DND-41 (cell line): Measurements from ENCODE around the gene ORC1.
A peak's percentile ranks its signal among the peaks of the same experiment; 100 is the strongest.

ENCODE experiments used
- ATAC-seq: fragments of 200-7000 bp; cut with Tn5 transposase; 3 replicates; pipeline ENCODE4 v1.9.1; 2021; ENCODE audit warnings: low read depth; ENCODE audit not compliant: insufficient read depth
- DNase-seq: peaks from one replicate; pipeline ENCODE4 v3.0.0-alpha.2; 2020
- H2AFZ ChIP-seq: 2 replicates; pipeline ENCODE4 v1.6.0; 2012; ENCODE audit warnings: low read depth, low read length
- H3K27ac ChIP-seq: 2 replicates; pipeline ENCODE4 v1.5.1; 2012; ENCODE audit warnings: low read length, inconsistent platforms
- H3K27me3 ChIP-seq: fragments of 200-600 bp; sonication (generic); 2 replicates; pipeline ENCODE4 v1.6.0; 2012; ENCODE audit warnings: low read length, mild to moderate bottlenecking, inconsistent platforms; ENCODE audit not compliant: insufficient read depth, poor library complexity
- H3K36me3 ChIP-seq: 2 replicates; pipeline ENCODE4 v1.5.1; 2012; ENCODE audit warnings: low read length, inconsistent platforms; ENCODE audit not compliant: insufficient read depth
- H3K4me1 ChIP-seq: 2 replicates; pipeline ENCODE4 v1.5.1; 2012; ENCODE audit warnings: mild to moderate bottlenecking, low read length; ENCODE audit not compliant: insufficient read depth
- H3K4me2 ChIP-seq: 2 replicates; pipeline ENCODE4 v1.6.0; 2012; ENCODE audit warnings: mild to moderate bottlenecking, moderate library complexity, low read length, inconsistent platforms; ENCODE audit not compliant: insufficient read depth
- H3K4me3 ChIP-seq, 2 experiments: fragments of 200-600 bp in 1 of 2; shearing (Covaris generic) in 1 of 2; 2 replicates each; pipeline ENCODE4 v1.5.1; 2012 to 2016; ENCODE audit warnings: inconsistent platforms in 2 of 2, low read length in 2 of 2, mild to moderate bottlenecking in 2 of 2, low read depth in 1 of 2, moderate library complexity in 1 of 2
- H3K79me2 ChIP-seq: 2 replicates; pipeline ENCODE4 v1.6.0; 2012; ENCODE audit warnings: low read length, inconsistent platforms; ENCODE audit not compliant: insufficient read depth
- H3K9ac ChIP-seq: 2 replicates; pipeline ENCODE4 v1.6.0; 2012; ENCODE audit warnings: low read depth, mild to moderate bottlenecking, inconsistent platforms, low read length, moderate library complexity
- H3K9me3 ChIP-seq: 2 replicates; pipeline ENCODE4 v1.5.1; 2012; ENCODE audit warnings: low read length, moderate library complexity, mild to moderate bottlenecking, inconsistent platforms; ENCODE audit not compliant: insufficient read depth, severe bottlenecking
- H4K20me1 ChIP-seq: 2 replicates; pipeline ENCODE4 v1.6.0; 2012; ENCODE audit warnings: low read length; ENCODE audit not compliant: insufficient read depth
- CTCF ChIP-seq: IDR thresholded peaks from 2 replicates; pipeline ENCODE4 v1.5.1; 2012; ENCODE audit warnings: borderline replicate concordance, low read length, moderate library complexity, mild to moderate bottlenecking; ENCODE audit not compliant: poor library complexity, severe bottlenecking; ENCODE audit errors: extremely low read depth
- EZH2 ChIP-seq: IDR thresholded peaks from 3 replicates; pipeline ENCODE4 v1.6.1; 2012; ENCODE audit warnings: borderline replicate concordance, low read depth, mild to moderate bottlenecking, moderate library complexity, low read length, inconsistent platforms; ENCODE audit not compliant: severe bottlenecking

The ORC1 gene

GRCh38 chr1:52404116-52404974 is at the start of gene ORC1, which contains the start of gene PRPF38A:
TSS of gene ORC1 (minus strand) at chr1:52404423. CDS start at chr1:52402223, 2,200 bp downstream.
TSS of gene PRPF38A (plus strand) at chr1:52404602. CDS start at chr1:52404750, 148 bp downstream.
- DNase-seq (peak; percentile 97), ATAC-seq (peak; percentile 88)
- TF ChIP-seq EZH2: no peak
- peak; percentile 68 for TF ChIP-seq CTCF
- Histone ChIP-seq H4K20me1 (peaks cover 16% of the 10 kb centered on the region; the same call in 1 of the 2 replicates), H3K9me3 (no peaks in the 10 kb centered on the region), H3K4me3 (peak within 1 kb of the TSS; percentile 63 to 80), H3K27ac (peak within 1 kb of the TSS; percentile 95), H3K36me3 (peaks cover 69% of the 10 kb centered on the region), H2AFZ (peak within 1 kb of the TSS; percentile 94), H3K9ac (peak within 1 kb of the TSS; percentile 81), H3K79me2 (peaks cover 89% of the 10 kb centered on the region), H3K4me1 (peaks cover 46% of the 10 kb centered on the region), H3K4me2 (peak within 1 kb of the TSS; percentile 80), H3K27me3 (no peaks in the 10 kb centered on the region)

- ATAC-seq: no peak
- Histone ChIP-seq H3K9me3 (no peaks in the 10 kb centered on the region), H2AFZ (no peak overlapping the region), H3K4me2 (no peak overlapping the region), H3K4me1 (no peaks in the 10 kb centered on the region), H3K36me3 (peaks cover 66% of the 10 kb centered on the region), H3K79me2 (no peaks in the 10 kb centered on the region), H3K27ac (no peak overlapping the region), H4K20me1 (no peaks in the 10 kb centered on the region), H3K9ac (no peak overlapping the region), H3K4me3 (no peak overlapping the region), H3K27me3 (no peaks in the 10 kb centered on the region)
- no peak for TF ChIP-seq CTCF
- no peak for TF ChIP-seq EZH2
- no peak for DNase-seq
Measured at GRCh38 chr1:52444463-52444862, 40.2 kb upstream of the ORC1 start.

GRCh38 chr1:52439976-52440375 is 35.8 kb upstream of the ORC1 start:
- no peak for ATAC-seq
- Histone ChIP-seq H4K20me1 (no peaks in the 10 kb centered on the region), H3K4me3 (no peak overlapping the region), H3K27me3 (no peaks in the 10 kb centered on the region), H3K9ac (no peak overlapping the region), H3K4me2 (no peak overlapping the region), H2AFZ (no peak overlapping the region), H3K4me1 (no peaks in the 10 kb centered on the region), H3K27ac (no peak overlapping the region), H3K9me3 (no peaks in the 10 kb centered on the region), H3K36me3 (peaks cover 78% of the 10 kb centered on the region), H3K79me2 (no peaks in the 10 kb centered on the region)
- no peak for TF ChIP-seq CTCF
- no peak for TF ChIP-seq EZH2
- no peak for DNase-seq
